PC-3 (cell line): Measurements from ENCODE around the gene SIPA1L3. TPM values are rescaled to one million over a fixed set of nuclear protein-coding genes. Genes with fewer than 3 reads are reported as not detected.
"Not testable (repeated sequence)": the region's sequence is repeated elsewhere in the genome, so short reads cannot be mapped to it uniquely, and the experiment has no call there.

Experiments
- ATAC-seq: fragments of 200-7000 bp; cut with Tn5 transposase; 2 replicates; pipeline ENCODE4 v1.9.1; 2020; ENCODE audit warnings: mild to moderate bottlenecking, moderate library complexity
- BruUV-seq: library from RNA; stranded (reverse); fragments of 400-500 nt; replicated peaks from 2 replicates; lab custom pipeline; 2021; lab: Mats Ljungman, UMichigan
- CTCF ChIA-PET: fragments of 300-600 bp; sonication (Branson Sonifier 250); formaldehyde crosslinking; loops from one replicate; lab custom pipeline; 2022; ENCODE audit warnings: antibody characterized with exemption; lab: Charles Lee
- POLR2A ChIA-PET: fragments of 300-600 bp; sonication (Branson Sonifier 250); formaldehyde crosslinking; loops from one replicate; lab custom pipeline; 2022; ENCODE audit warnings: antibody characterized with exemption; ENCODE audit not compliant: unreplicated experiment; lab: Charles Lee
- DNase-seq: peaks from one replicate; pipeline ENCODE4 v3.0.0-alpha.2; 2015
- H2AFZ ChIP-seq: fragments of 300-600 bp; sonication (generic); 2 replicates; pipeline ENCODE4 v1.6.0; 2016; ENCODE audit warnings: antibody characterized with exemption, low read length
- H3F3A ChIP-seq: fragments of 300-600 bp; sonication (generic); one replicate; pipeline ENCODE4 v1.6.0; 2017; ENCODE audit warnings: antibody characterized with exemption, low read length, control low read depth, mild to moderate bottlenecking; ENCODE audit not compliant: unreplicated experiment
- H3K27ac ChIP-seq: fragments of 300-600 bp; sonication (generic); 2 replicates; pipeline ENCODE4 v1.5.1; 2016; ENCODE audit warnings: mild to moderate bottlenecking, low read length
- H3K27me3 ChIP-seq: fragments of 300-600 bp; sonication (generic); 2 replicates; pipeline ENCODE4 v1.6.1; 2016; ENCODE audit warnings: low read length, mixed read lengths
- H3K36me3 ChIP-seq: fragments of 300-600 bp; sonication (generic); 2 replicates; pipeline ENCODE4 v1.6.1; 2016; ENCODE audit warnings: low read depth, mixed run types, low read length, mixed read lengths
- H3K4me1 ChIP-seq: fragments of 300-600 bp; sonication (generic); 2 replicates; pipeline ENCODE4 v1.5.1; 2016; ENCODE audit warnings: low read length; ENCODE audit not compliant: insufficient read depth
- H3K4me2 ChIP-seq: fragments of 300-600 bp; sonication (generic); 2 replicates; pipeline ENCODE4 v1.6.0; 2016; ENCODE audit warnings: low read length
- H3K4me3 ChIP-seq: fragments of 300-600 bp; sonication (generic); 2 replicates; pipeline ENCODE4 v1.5.1; 2016; ENCODE audit warnings: mild to moderate bottlenecking, low read length, mixed read lengths
- H3K79me2 ChIP-seq: fragments of 300-600 bp; sonication (generic); 2 replicates; pipeline ENCODE4 v1.6.1; 2017; ENCODE audit warnings: low read length, mixed read lengths
- H3K9ac ChIP-seq: fragments of 300-600 bp; sonication (generic); 2 replicates; pipeline ENCODE4 v1.6.0; 2016; ENCODE audit warnings: mild to moderate bottlenecking, low read length
- H3K9me2 ChIP-seq: fragments of 300-600 bp; sonication (generic); replicated peaks from 2 replicates; pipeline ENCODE4 v1.6.1; 2016; ENCODE audit warnings: mixed run types, low read length, mixed read lengths
- H3K9me3 ChIP-seq: fragments of 300-600 bp; sonication (generic); 2 replicates; pipeline ENCODE4 v1.6.1; 2016; ENCODE audit warnings: low read length, mixed read lengths
- H4K20me1 ChIP-seq: fragments of 300-600 bp; sonication (generic); 2 replicates; pipeline ENCODE4 v1.6.1; 2016; ENCODE audit warnings: low read length, mixed read lengths
- EZH2 ChIP-seq: fragments of 300-600 bp; sonication (generic); IDR thresholded peaks from one replicate; pipeline ENCODE4 v1.6.1; 2017; ENCODE audit warnings: antibody characterized with exemption, mild to moderate bottlenecking, low read length; ENCODE audit not compliant: unreplicated experiment
- EZH2phosphoT487 ChIP-seq: fragments of 300-600 bp; sonication (generic); IDR thresholded peaks from 2 replicates; pipeline ENCODE4 v1.6.1; 2018; ENCODE audit warnings: mild to moderate bottlenecking, antibody characterized with exemption, low read length, borderline replicate concordance
- intact Hi-C: fragments of 100-400 bp; cut with micrococcal nuclease; formaldehyde crosslinking; loops from 2 replicates; pipeline ENCODE4 v1.9.0; 2023
- total RNA-seq: library from RNA; depleted of rRNA; stranded (reverse); fragments of >200 nt; gene quantifications from 2 replicates; pipeline ENCODE4 v1.2.3, GENCODE V29; 2014
- TF ChIP-seq, protein P1 (sequence below): fragments of 300-600 bp; sonication (generic); conservative IDR thresholded peaks from 2 replicates; pipeline ENCODE4 v1.5.1; 2017; ENCODE audit warnings: antibody characterized with exemption, low read depth, mild to moderate bottlenecking, low read length

The SIPA1L3 gene
- total RNA-seq, 1 experiment from 2014 or later: 38.7 TPM

DNA sequence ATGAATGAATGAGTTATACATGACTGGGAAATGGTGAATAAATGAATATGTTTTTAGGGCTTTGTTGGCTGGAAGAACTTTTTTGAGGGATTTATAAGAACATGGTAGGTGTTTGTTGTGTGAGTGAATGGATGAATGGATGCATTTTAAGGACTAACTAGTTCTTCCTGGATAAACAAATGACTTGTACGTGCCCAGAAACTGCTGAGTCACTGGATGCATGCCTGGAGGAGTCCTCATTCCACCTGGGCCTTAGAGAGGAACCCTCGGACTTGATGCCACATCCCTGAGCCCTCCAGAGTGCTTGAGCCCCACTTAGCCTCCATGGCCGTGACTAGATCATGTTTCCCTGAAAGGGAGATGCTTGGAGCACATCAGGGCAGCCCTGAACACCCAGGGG, 163.6 kb downstream of the SIPA1L3 start:
- intact Hi-C loops: no loop called here
- no peaks in the 10 kb centered on the region for H3F3A ChIP-seq
- TF ChIP-seq EZH2phosphoT487 (no peak), EZH2 (no peak)
- TF ChIP-seq, protein P1, sequence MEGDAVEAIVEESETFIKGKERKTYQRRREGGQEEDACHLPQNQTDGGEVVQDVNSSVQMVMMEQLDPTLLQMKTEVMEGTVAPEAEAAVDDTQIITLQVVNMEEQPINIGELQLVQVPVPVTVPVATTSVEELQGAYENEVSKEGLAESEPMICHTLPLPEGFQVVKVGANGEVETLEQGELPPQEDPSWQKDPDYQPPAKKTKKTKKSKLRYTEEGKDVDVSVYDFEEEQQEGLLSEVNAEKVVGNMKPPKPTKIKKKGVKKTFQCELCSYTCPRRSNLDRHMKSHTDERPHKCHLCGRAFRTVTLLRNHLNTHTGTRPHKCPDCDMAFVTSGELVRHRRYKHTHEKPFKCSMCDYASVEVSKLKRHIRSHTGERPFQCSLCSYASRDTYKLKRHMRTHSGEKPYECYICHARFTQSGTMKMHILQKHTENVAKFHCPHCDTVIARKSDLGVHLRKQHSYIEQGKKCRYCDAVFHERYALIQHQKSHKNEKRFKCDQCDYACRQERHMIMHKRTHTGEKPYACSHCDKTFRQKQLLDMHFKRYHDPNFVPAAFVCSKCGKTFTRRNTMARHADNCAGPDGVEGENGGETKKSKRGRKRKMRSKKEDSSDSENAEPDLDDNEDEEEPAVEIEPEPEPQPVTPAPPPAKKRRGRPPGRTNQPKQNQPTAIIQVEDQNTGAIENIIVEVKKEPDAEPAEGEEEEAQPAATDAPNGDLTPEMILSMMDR: no peak
- no peak overlapping the region for H2AFZ ChIP-seq
- no peaks in the 10 kb centered on the region for H4K20me1 ChIP-seq
- no peaks in the 10 kb centered on the region for H3K9me2 ChIP-seq
- H3K36me3 ChIP-seq: no peaks in the 10 kb centered on the region; the same call in 1 of the 2 replicates
- peaks cover 13% of the 10 kb centered on the region for H3K4me1 ChIP-seq
- peaks cover 12% of the 10 kb centered on the region; the same call in 1 of the 2 replicates for H3K79me2 ChIP-seq
- peak overlapping the region; percentile 70 for H3K9ac ChIP-seq
- CTCF ChIA-PET: no interaction called here
- ATAC-seq: peak; percentile 69
- H3K4me3 ChIP-seq: no peak overlapping the region
- POLR2A ChIA-PET: no interaction called here
- H3K27ac ChIP-seq: peak overlapping the region; percentile 83
- peak; percentile 70 for DNase-seq
- no peaks in the 10 kb centered on the region for H3K9me3 ChIP-seq
- peak overlapping the region; percentile 20; the same call in 1 of the 2 replicates for H3K4me2 ChIP-seq
- H3K27me3 ChIP-seq: no peaks in the 10 kb centered on the region
- no TSS peak for BruUV-seq

DNA sequence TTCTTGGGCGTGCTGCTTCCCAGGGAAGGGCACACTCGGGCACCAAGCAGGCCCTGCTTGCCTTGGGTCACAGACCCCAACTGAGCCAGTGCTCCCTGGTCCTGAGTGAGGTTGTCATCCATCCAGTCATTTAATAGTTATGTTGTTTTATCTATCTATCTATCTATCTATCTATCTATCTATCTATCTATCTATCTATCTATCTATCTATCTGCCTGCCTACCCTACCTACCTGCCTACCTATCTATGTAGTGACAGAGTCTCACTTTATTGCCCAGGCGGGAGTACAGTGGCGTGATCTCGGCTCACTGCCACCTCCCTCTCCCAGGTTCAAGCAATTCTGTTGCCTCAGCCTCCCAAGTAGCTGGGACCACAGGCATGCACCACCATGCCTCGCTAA, 164.0 kb downstream of the SIPA1L3 start:
- not testable (repeated sequence) for ATAC-seq, H3K4me2 ChIP-seq
- peak overlapping the region; percentile 70 for H3K9ac ChIP-seq

DNA sequence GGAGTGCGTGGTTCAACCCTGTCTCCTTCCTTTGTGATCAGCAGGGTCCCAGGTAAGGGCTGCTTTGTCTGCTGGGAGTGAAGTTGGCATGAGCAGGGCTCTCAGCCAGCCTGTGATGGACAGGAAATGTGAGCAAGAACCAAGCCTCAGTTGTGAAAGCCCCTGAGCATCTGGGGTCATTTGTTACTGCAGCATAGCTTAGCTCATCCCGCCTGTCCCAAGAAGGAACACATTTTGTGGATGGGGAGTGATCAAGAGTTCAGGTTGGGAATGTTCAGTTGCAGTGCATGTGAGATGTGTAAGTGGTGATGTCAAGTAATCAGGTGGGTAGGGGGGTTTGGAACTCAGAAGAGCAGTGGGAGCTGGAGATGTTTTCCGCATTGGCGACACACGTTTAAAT, 164.6 kb downstream of the SIPA1L3 start:
- ATAC-seq (no peak), DNase-seq (no peak)
- Histone ChIP-seq H3K9ac (no peak overlapping the region), H3K79me2 (peaks cover 12% of the 10 kb centered on the region; the same call in 1 of the 2 replicates), H3K9me2 (no peaks in the 10 kb centered on the region), H3K4me2 (no peak overlapping the region), H3K36me3 (no peaks in the 10 kb centered on the region; the same call in none of the 2 replicates), H2AFZ (no peak overlapping the region), H3K27ac (no peak overlapping the region), H3K4me1 (peaks cover 13% of the 10 kb centered on the region), H3F3A (no peaks in the 10 kb centered on the region), H4K20me1 (no peaks in the 10 kb centered on the region), H3K4me3 (no peak overlapping the region), H3K27me3 (no peaks in the 10 kb centered on the region), H3K9me3 (no peaks in the 10 kb centered on the region)
- ChIA-PET POLR2A (no interaction called here), CTCF (no interaction called here)
- BruUV-seq: no TSS peak
- TF ChIP-seq EZH2 (no peak), EZH2phosphoT487 (no peak)
- TF ChIP-seq, protein P1: no peak
- intact Hi-C loops: no loop called here

More for the DNA sequence above, 164.0 kb downstream of the SIPA1L3 start:
- H3K9me3 ChIP-seq, DNase-seq, H3K36me3 ChIP-seq, H3K27me3 ChIP-seq, H3F3A ChIP-seq, BruUV-seq, H3K9me2 ChIP-seq, intact Hi-C loops, POLR2A ChIA-PET, H3K4me3 ChIP-seq, CTCF ChIA-PET, H2AFZ ChIP-seq, H4K20me1 ChIP-seq: not testable (repeated sequence)
- peaks cover 13% of the 10 kb centered on the region for H3K4me1 ChIP-seq
- H3K79me2 ChIP-seq: peaks cover 12% of the 10 kb centered on the region; the same call in 1 of the 2 replicates
- H3K27ac ChIP-seq: peak overlapping the region; percentile 83
